Neural cell (in vitro differentiated cells): Measurements from ENCODE around the gene BTBD16.

Source experiments
- REST ChIP-seq: IDR thresholded peaks from 2 replicates; pipeline ENCODE4 v1.6.1; 2012; ENCODE audit warnings: borderline replicate concordance
- TF ChIP-seq, protein P1 (sequence below): fragments of 450-650 bp; IDR thresholded peaks from 2 replicates; pipeline ENCODE4 v1.5.1; 2014; ENCODE audit warnings: antibody characterized with exemption, mild to moderate bottlenecking, moderate library complexity; ENCODE audit not compliant: poor library complexity, severe bottlenecking

DNA sequence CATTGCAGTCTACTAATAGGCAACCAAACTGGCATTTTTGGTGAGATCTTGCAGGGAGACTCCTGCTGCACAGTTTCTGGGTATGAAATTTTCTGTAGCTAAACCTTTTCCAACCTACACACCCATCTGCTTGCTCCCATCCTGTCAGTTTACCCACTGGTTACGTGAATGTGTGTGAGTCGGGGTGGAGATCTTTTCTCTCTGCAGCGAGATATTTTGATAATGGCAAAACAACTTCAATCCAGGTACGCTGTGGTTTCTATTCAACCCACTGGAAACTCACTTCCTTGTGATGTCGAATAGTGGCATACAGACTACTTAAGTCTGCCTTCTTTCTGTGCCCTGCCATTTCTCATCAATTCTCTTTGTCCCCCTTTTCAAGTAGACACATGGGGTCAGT is 107.9 kb downstream of the BTBD16 start:
- no peak for TF ChIP-seq REST
- TF ChIP-seq, protein P1, sequence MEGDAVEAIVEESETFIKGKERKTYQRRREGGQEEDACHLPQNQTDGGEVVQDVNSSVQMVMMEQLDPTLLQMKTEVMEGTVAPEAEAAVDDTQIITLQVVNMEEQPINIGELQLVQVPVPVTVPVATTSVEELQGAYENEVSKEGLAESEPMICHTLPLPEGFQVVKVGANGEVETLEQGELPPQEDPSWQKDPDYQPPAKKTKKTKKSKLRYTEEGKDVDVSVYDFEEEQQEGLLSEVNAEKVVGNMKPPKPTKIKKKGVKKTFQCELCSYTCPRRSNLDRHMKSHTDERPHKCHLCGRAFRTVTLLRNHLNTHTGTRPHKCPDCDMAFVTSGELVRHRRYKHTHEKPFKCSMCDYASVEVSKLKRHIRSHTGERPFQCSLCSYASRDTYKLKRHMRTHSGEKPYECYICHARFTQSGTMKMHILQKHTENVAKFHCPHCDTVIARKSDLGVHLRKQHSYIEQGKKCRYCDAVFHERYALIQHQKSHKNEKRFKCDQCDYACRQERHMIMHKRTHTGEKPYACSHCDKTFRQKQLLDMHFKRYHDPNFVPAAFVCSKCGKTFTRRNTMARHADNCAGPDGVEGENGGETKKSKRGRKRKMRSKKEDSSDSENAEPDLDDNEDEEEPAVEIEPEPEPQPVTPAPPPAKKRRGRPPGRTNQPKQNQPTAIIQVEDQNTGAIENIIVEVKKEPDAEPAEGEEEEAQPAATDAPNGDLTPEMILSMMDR = no peak
